Keratinocyte (primary cell): ENCODE results near the gene NPTXR. TPM values are rescaled to one million over a fixed set of nuclear protein-coding genes. Genes with fewer than 3 reads are reported as not detected.

Source experiments
- DNase-seq: peaks from one replicate; pipeline ENCODE4 v3.0.0-alpha.2; 2011; ENCODE audit warnings: low read depth, missing footprints, low spot score
- FAIRE-seq: peaks from 2 replicates; lab custom pipeline; 2011; peaks lifted over from hg19 to GRCh38; lab: Jason Lieb, UNC
- H2AFZ ChIP-seq: 2 replicates; pipeline ENCODE4 v1.6.0; 2012; ENCODE audit warnings: low read length, control low read depth, inconsistent platforms; ENCODE audit not compliant: control insufficient read depth
- H3K27ac ChIP-seq: 2 replicates; pipeline ENCODE4 v1.5.1; 2011; ENCODE audit warnings: low read length; ENCODE audit not compliant: control insufficient read depth, insufficient read depth
- H3K27me3 ChIP-seq: 3 replicates; pipeline ENCODE4 v1.6.0; 2011; ENCODE audit warnings: low read length; ENCODE audit not compliant: control insufficient read depth, insufficient read depth; ENCODE audit errors: extremely low read depth
- H3K36me3 ChIP-seq, 2 experiments: 2 replicates in 1 of 2; 3 replicates in 1 of 2; pipeline ENCODE4 v1.5.1; 2011; ENCODE audit warnings: low read length in 2 of 2, mild to moderate bottlenecking in 1 of 2; ENCODE audit not compliant: control insufficient read depth in 2 of 2, insufficient read depth in 2 of 2; ENCODE audit errors: extremely low read depth in 1 of 2
- H3K4me1 ChIP-seq: 3 replicates; pipeline ENCODE4 v1.5.1; 2011; ENCODE audit warnings: low read length; ENCODE audit not compliant: control insufficient read depth, insufficient read depth; ENCODE audit errors: extremely low read depth
- H3K4me2 ChIP-seq: 3 replicates; pipeline ENCODE4 v1.6.0; 2011; ENCODE audit warnings: low read depth, low read length; ENCODE audit not compliant: control insufficient read depth, insufficient read depth; ENCODE audit errors: extremely low read depth
- H3K4me3 ChIP-seq, 3 experiments: fragments of 200-600 bp in 1 of 3; sonication (generic) in 1 of 3; 2 replicates in 2 of 3; 3 replicates in 1 of 3; pipeline ENCODE4 v1.5.1; 2011 to 2016; ENCODE audit warnings: low read length in 3 of 3, mild to moderate bottlenecking in 3 of 3, control low read depth in 2 of 3, inconsistent platforms in 1 of 3, low read depth in 1 of 3, mixed read lengths in 1 of 3, mixed run types in 1 of 3, moderate library complexity in 1 of 3; ENCODE audit not compliant: control insufficient read depth in 2 of 3, insufficient read depth in 2 of 3; ENCODE audit errors: extremely low read depth in 1 of 3
- H3K79me2 ChIP-seq: 2 replicates; pipeline ENCODE4 v1.6.0; 2012; ENCODE audit warnings: low read length; ENCODE audit not compliant: control insufficient read depth, insufficient read depth
- H3K9ac ChIP-seq: 3 replicates; pipeline ENCODE4 v1.6.0; 2011; ENCODE audit warnings: low read length; ENCODE audit not compliant: control insufficient read depth, insufficient read depth; ENCODE audit errors: extremely low read depth
- H3K9me1 ChIP-seq: 3 replicates; pipeline ENCODE4 v1.6.0; 2011; ENCODE audit warnings: low read length; ENCODE audit not compliant: control insufficient read depth, insufficient read depth; ENCODE audit errors: extremely low read depth
- H3K9me3 ChIP-seq: 2 replicates; pipeline ENCODE4 v1.5.1; 2012; ENCODE audit warnings: low read depth, low read length; ENCODE audit not compliant: control insufficient read depth
- H4K20me1 ChIP-seq: 3 replicates; pipeline ENCODE4 v1.6.0; 2011; ENCODE audit warnings: low read length; ENCODE audit not compliant: control insufficient read depth, insufficient read depth; ENCODE audit errors: extremely low read depth
- EZH2 ChIP-seq: IDR thresholded peaks from one replicate; pipeline ENCODE4 v1.6.1; 2012; ENCODE audit warnings: inconsistent platforms, mild to moderate bottlenecking, low read length, moderate library complexity
- dilution Hi-C: fragments of 300-500 bp; cut with MboI; formaldehyde crosslinking; loops from one replicate; pipeline ENCODE4 v1.7.0; 2020; ENCODE audit warnings: low sequenced_read_pairs; ENCODE audit not compliant: extremely low pct_ligation_motif_present
- polyA plus RNA-seq, 5 experiments: library from polyadenylated mRNA; depleted of rRNA in 3 of 5; stranded (reverse) in 3 of 5; stranded (forward) in 1 of 5; unstranded in 1 of 5; fragments of >200 nt; gene quantifications; 1 replicate in 1 of 5; 2 replicates in 3 of 5; 3 replicates in 1 of 5; pipeline versions ENCODE4 v1.2.1 to v1.2.3, GENCODE V29; 2011 to 2012; ENCODE audit warnings: missing spikeins in 2 of 5, low read depth in 1 of 5, low replicate concordance in 1 of 5
- TF ChIP-seq, protein P1 (sequence below), 3 experiments: IDR thresholded peaks in 1 of 3; conservative IDR thresholded peaks in 1 of 3; optimal IDR thresholded peaks in 1 of 3; 2 replicates in 2 of 3; 3 replicates in 1 of 3; pipeline versions ENCODE3 to v1.5.1; 2011; ENCODE audit warnings: low read length in 3 of 3, mild to moderate bottlenecking in 3 of 3, moderate library complexity in 2 of 3, control low read depth in 1 of 3, inconsistent platforms in 1 of 3; ENCODE audit not compliant: insufficient read depth in 2 of 3; ENCODE audit errors: extremely low read depth in 1 of 3

The NPTXR gene
- polyA plus RNA-seq, 1 donor (not counting 4 experiments of a cell fraction or from before 2014, with no cell fraction given): 0.03 TPM

DNA sequence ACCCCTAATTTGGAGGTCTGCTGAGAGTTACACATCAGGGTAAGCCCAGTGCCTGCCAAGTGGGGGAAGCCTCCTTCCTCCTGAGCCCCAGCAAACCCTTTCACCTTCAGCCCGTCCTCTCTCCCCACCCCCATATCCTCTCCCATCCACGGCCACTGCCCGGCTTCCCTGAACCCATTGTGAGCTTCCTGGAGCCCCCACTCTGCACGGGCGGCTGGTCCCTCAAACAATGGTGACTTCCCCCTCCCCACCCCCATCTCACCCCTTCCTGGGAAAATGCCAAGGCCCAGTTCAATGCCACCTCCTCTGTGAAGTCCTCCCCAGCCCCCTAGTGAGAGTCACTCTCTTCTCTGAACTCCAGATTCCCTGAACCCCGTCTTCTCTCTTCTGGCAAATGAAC, 67.7 kb downstream of the NPTXR start:
- H3K79me2 ChIP-seq: no peaks in the 10 kb centered on the region
- no peaks in the 10 kb centered on the region for H3K27me3 ChIP-seq
- H3K4me3 ChIP-seq: no peak overlapping the region
- FAIRE-seq (no peak), DNase-seq (no peak)
- no peak overlapping the region for H2AFZ ChIP-seq
- dilution Hi-C loops: no loop called here
- no peak overlapping the region for H3K9ac ChIP-seq
- no peak overlapping the region for H3K4me2 ChIP-seq
- TF ChIP-seq, protein P1, sequence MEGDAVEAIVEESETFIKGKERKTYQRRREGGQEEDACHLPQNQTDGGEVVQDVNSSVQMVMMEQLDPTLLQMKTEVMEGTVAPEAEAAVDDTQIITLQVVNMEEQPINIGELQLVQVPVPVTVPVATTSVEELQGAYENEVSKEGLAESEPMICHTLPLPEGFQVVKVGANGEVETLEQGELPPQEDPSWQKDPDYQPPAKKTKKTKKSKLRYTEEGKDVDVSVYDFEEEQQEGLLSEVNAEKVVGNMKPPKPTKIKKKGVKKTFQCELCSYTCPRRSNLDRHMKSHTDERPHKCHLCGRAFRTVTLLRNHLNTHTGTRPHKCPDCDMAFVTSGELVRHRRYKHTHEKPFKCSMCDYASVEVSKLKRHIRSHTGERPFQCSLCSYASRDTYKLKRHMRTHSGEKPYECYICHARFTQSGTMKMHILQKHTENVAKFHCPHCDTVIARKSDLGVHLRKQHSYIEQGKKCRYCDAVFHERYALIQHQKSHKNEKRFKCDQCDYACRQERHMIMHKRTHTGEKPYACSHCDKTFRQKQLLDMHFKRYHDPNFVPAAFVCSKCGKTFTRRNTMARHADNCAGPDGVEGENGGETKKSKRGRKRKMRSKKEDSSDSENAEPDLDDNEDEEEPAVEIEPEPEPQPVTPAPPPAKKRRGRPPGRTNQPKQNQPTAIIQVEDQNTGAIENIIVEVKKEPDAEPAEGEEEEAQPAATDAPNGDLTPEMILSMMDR (optimal IDR thresholded peaks at IDR 0.05 in 1 of 3, IDR thresholded peaks at IDR 0.05 in 1 of 3, conservative IDR thresholded peaks at IDR 0.05 in 1 of 3; ENCODE audit: extremely low read depth in 1 of 3, insufficient read depth in 2 of 3, low read length in 3 of 3): no peak
- no peak for TF ChIP-seq EZH2
- H3K27ac ChIP-seq: no peak overlapping the region
- H3K4me1 ChIP-seq: peaks cover 16% of the 10 kb centered on the region
- no peaks in the 10 kb centered on the region for H3K9me3 ChIP-seq
- peaks cover 0 to 3% of the 10 kb centered on the region in 2 experiments for H3K36me3 ChIP-seq
- H3K9me1 ChIP-seq: no peaks in the 10 kb centered on the region
- peaks cover 3% of the 10 kb centered on the region for H4K20me1 ChIP-seq

GRCh38 chr22:38775656-38776055, 68.2 kb downstream of the NPTXR start:
- no peaks in the 10 kb centered on the region for H3K9me1 ChIP-seq
- H3K4me1 ChIP-seq: peaks cover 16% of the 10 kb centered on the region
- no peaks in the 10 kb centered on the region for H3K27me3 ChIP-seq
- TF ChIP-seq, protein P1 (optimal IDR thresholded peaks at IDR 0.05 in 1 of 3, IDR thresholded peaks at IDR 0.05 in 1 of 3, conservative IDR thresholded peaks at IDR 0.05 in 1 of 3; ENCODE audit: extremely low read depth in 1 of 3, insufficient read depth in 2 of 3, low read length in 3 of 3): no peak
- no peak for TF ChIP-seq EZH2
- H3K79me2 ChIP-seq: no peaks in the 10 kb centered on the region
- DNase-seq (no peak), FAIRE-seq (no peak)
- peaks cover 3% of the 10 kb centered on the region for H4K20me1 ChIP-seq
- dilution Hi-C loops: no loop called here
- H3K4me3 ChIP-seq: no peak overlapping the region
- H3K27ac ChIP-seq: no peak overlapping the region
- H3K9me3 ChIP-seq: no peaks in the 10 kb centered on the region
- no peak overlapping the region for H3K4me2 ChIP-seq
- H3K9ac ChIP-seq: no peak overlapping the region
- peaks cover 0 to 2% of the 10 kb centered on the region in 2 experiments for H3K36me3 ChIP-seq
- no peak overlapping the region for H2AFZ ChIP-seq
